GM12891 (cell line): ENCODE results near the gene CACNB3.
A peak's percentile ranks its signal among the peaks of the same experiment; 100 is the strongest.
"Not testable (repeated sequence)": the region's sequence is repeated elsewhere in the genome, so short reads cannot be mapped to it uniquely, and the experiment has no call there.

Experiments
- DNase-seq: peaks from one replicate; pipeline ENCODE4 v3.0.0; 2011; ENCODE audit warnings: low spot score; ENCODE audit not compliant: insufficient read length
- FAIRE-seq: peaks from 2 replicates; lab custom pipeline; 2011; peaks lifted over from hg19 to GRCh38; lab: Jason Lieb, UNC
- PAX5 ChIP-seq: IDR thresholded peaks from 2 replicates; pipeline ENCODE4 v1.6.1; 2011; ENCODE audit warnings: low read length, moderate library complexity, mild to moderate bottlenecking; ENCODE audit not compliant: insufficient read depth, severe bottlenecking
- POLR2A ChIP-seq: IDR thresholded peaks from 2 replicates; pipeline ENCODE4 v1.6.1; 2011; ENCODE audit warnings: low read depth, low read length, control low read depth
- POLR2AphosphoS5 ChIP-seq: IDR thresholded peaks from 2 replicates; pipeline ENCODE4 v1.6.1; 2011; ENCODE audit warnings: low read depth, low read length, control low read depth
- POU2F2 ChIP-seq: IDR thresholded peaks from 2 replicates; pipeline ENCODE4 v1.6.1; 2011; ENCODE audit warnings: low read depth, mild to moderate bottlenecking, control low read depth, low read length, moderate library complexity
- SPI1 ChIP-seq: IDR thresholded peaks from 2 replicates; pipeline ENCODE4 v1.6.1; 2011; ENCODE audit warnings: low read depth, low read length, control low read depth
- TAF1 ChIP-seq: IDR thresholded peaks from 2 replicates; pipeline ENCODE4 v1.6.1; 2011; ENCODE audit warnings: low read depth, low read length, control low read depth

CACNB3 gene

GRCh38 chr12:48852734-48853688 lies 34.7 kb downstream of the CACNB3 start:
- no peak for TF ChIP-seq SPI1
- no peak for TF ChIP-seq TAF1
- no peak for TF ChIP-seq POLR2AphosphoS5
- no peak for TF ChIP-seq POU2F2
- no peak for TF ChIP-seq POLR2A
- TF ChIP-seq PAX5: no peak
- FAIRE-seq: peak; percentile 52
- DNase-seq: peak; percentile 56

DNA sequence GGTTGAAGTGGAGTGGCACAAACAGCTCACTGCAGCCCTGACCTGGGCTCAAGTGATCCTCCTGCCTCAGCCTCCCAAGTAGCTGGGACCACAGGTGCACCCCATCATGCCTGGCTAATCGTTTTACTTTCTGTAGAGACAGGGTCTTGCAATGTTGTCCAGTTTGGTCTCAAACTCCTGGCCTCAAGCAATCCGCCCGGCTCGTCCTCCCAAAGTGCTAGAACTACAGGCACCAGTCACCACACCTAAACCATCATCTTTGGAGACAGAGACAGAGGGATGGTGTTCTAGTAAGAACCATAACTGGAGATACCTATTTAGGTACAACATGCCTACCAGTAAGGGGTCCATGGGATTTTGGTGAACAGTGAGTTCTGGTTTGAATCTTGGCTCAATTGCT lies 36.2 kb downstream of the CACNB3 start:
- FAIRE-seq (no peak), DNase-seq (no peak)
- TF ChIP-seq SPI1 (no peak), POU2F2 (no peak), PAX5 (no peak), POLR2A (no peak), TAF1 (no peak), POLR2AphosphoS5 (no peak)

GRCh38 chr12:48854932-48855331 lies 36.6 kb downstream of the CACNB3 start:
- DNase-seq, FAIRE-seq: not testable (repeated sequence)

DNA sequence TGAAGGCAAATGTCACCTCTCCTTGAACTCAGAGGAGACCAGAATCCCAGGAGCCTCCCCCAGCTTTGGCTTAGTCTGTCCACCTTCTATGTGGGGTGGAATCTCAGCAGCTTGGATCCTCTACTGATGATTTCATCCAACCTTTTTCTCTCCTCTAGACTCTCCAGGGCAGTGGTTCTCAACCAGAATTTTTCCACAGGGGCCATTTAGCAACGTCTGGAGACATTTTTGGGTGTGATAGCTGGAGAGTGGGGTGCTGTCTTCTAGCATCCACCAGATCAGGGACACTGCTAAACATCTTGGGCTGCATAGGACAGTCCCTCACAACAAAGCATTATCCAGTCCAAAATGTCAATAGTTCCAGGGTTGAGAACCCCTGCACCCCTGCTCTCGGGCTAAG lies 38.1 kb downstream of the CACNB3 start:
- DNase-seq (no peak), FAIRE-seq (no peak)
- TF ChIP-seq TAF1 (no peak), POLR2A (no peak), PAX5 (no peak), POU2F2 (no peak), POLR2AphosphoS5 (no peak), SPI1 (no peak)

DNA sequence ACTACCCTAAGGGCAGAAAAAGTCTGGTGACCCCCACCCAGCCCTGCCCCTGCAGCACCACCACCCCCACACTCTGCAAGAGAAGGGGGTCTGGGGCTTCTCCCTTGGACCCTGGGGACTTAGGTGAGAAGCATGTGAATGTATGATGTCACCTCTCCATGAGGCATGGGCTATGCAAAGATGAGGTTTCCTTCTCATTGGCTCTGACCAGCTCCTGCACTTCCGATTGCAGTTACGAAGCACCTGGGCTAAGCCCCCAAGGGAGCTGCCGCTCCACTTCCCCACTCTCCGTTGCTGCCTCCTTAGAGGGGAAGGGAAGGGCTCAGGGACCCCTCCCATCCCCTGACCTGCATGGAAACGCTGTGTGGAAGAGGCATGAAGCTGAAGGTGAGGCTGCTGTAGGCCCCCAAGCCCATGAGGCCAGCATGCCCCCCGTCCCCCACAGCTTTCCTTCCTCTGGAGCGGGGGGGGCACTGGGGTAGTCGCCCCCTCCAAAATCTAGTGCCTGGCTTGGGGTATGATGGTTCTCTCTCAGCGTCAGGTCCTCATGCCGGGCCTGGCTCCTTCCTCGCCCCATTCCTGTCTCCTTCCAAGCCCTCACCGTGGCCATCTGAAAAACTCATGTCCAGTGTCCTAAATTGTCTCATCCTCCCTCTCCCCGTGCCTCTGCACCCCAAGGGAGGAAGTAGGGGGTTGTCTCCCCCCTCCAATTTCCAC lies 39.1 kb downstream of the CACNB3 start:
- no peak for TF ChIP-seq SPI1
- no peak for TF ChIP-seq PAX5
- DNase-seq (no peak), FAIRE-seq (no peak)

DNA sequence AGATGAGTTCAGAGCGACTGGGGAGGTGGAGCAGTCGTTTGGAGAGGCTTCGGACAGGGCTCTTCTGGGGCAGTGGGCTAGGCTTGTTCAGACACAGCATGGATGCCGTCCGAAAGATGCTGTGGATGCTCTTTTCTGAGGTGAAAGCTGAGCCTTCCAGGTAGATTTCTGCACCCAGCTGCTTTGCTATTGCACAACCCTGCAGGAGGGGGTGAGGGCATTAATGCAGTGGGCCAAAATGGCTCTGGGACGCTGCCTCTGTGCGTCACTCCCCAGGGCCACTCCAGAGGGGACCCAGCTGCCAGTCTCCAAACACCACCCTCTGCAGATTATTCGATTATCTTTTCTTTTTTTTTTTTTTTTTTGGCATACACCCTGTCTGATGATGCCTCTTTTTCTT lies 39.7 kb downstream of the CACNB3 start:
- FAIRE-seq: no peak
- no peak for TF ChIP-seq SPI1
- no peak for TF ChIP-seq PAX5
- DNase-seq: no peak

GRCh38 chr12:48859607-48860006 lies 41.3 kb downstream of the CACNB3 start:
- FAIRE-seq (no peak), DNase-seq (no peak)
- TF ChIP-seq POLR2AphosphoS5 (no peak), PAX5 (no peak), TAF1 (no peak), SPI1 (no peak), POU2F2 (no peak), POLR2A (no peak)

GRCh38 chr12:48860236-48860635 lies 41.9 kb downstream of the CACNB3 start:
- DNase-seq, FAIRE-seq: not testable (repeated sequence)

- FAIRE-seq (no peak), DNase-seq (no peak)
- no peak for TF ChIP-seq TAF1
- no peak for TF ChIP-seq PAX5
- TF ChIP-seq POU2F2: no peak
- TF ChIP-seq POLR2AphosphoS5: no peak
- TF ChIP-seq SPI1: no peak
- no peak for TF ChIP-seq POLR2A
Measured at GRCh38 chr12:48861111-48861510, 42.8 kb downstream of the CACNB3 start.

DNA sequence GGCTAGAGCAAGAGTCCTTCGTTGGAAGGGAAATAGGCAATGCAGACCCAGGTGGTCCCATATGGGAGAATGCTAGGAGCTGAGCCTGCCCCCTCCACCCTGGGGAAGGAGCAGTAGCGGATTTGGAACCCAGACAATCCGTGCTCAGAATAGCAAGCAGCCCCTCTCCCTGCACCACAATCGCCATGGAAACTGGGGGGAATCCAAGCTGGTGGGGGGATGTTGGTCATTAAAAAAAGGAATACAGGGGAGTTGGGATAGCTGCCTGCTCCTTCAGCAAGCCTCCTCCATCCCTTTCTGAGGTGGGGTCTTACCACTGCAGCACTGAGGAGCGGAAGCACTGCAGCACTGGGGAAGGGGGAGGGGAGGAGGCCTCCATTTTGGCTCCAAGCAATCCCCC lies 44.5 kb downstream of the CACNB3 start:
- TF ChIP-seq POLR2AphosphoS5 (no peak), PAX5 (no peak), SPI1 (no peak), TAF1 (no peak), POU2F2 (no peak)
- DNase-seq (no peak), FAIRE-seq (no peak)

DNA sequence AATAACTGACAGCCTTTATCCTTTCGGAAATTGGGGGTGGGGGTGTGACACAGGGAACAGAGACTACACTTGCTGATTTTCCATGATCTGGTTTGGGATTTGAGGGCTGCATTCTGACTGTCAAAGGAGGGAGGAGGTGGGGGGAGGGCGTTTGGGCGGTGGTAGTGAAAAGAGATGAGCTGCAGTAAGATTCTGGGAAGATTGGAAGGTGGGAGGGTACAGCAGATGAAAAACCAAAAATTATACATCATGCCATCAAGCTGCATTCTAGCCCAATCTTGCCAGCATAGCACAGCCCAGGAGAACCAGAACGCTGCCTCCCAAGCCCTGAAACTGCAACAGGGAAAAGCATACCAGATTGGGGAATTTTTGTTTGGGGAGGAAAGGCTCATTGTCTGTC lies 45.0 kb downstream of the CACNB3 start:
- no peak for FAIRE-seq
- DNase-seq: no peak
- TF ChIP-seq PAX5 (no peak), POLR2AphosphoS5 (no peak), POU2F2 (no peak), TAF1 (no peak), SPI1 (no peak), POLR2A (no peak)
